Measurements from ENCODE around the gene CKAP5.

DNA sequence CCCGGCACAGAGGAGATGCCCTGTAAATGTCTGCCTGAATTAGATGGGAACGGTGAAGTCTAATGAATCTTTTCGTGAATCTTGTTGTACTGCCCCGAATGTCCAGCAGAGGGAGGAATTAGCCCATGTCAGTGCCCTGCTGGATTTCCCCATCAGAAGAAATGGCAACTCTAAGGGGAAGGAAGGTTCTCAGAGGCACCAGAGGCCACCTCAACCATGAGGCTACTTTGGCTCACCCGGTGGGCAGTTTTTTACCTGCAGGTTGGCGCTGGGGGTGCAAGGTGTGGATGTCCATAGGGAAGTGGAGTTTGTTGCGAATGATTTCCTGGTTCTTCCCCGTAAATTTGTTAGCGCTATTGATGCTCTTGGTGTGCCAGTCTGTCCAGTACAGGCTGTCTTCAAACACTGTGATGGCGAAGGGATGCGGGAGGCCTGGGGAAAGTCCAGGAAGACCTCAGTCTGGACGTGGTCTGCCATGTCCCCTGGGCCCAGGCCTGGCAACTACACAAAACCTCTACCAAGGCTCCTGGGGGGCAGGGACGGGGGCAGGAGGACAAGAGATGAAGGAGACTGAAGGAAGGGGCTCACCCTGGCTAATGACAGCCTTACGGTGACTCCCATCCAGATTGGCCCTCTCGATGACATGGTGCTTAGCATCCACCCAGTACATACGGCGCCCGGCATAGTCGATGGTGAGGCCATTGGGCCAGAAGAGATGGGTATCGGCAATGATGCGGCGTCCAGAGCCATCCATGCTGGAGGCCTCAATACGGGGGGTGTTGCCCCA is 43.8 kb upstream of the CKAP5 start:
- TF ChIP-seq, protein P1, sequence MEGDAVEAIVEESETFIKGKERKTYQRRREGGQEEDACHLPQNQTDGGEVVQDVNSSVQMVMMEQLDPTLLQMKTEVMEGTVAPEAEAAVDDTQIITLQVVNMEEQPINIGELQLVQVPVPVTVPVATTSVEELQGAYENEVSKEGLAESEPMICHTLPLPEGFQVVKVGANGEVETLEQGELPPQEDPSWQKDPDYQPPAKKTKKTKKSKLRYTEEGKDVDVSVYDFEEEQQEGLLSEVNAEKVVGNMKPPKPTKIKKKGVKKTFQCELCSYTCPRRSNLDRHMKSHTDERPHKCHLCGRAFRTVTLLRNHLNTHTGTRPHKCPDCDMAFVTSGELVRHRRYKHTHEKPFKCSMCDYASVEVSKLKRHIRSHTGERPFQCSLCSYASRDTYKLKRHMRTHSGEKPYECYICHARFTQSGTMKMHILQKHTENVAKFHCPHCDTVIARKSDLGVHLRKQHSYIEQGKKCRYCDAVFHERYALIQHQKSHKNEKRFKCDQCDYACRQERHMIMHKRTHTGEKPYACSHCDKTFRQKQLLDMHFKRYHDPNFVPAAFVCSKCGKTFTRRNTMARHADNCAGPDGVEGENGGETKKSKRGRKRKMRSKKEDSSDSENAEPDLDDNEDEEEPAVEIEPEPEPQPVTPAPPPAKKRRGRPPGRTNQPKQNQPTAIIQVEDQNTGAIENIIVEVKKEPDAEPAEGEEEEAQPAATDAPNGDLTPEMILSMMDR (IDR thresholded peaks at IDR 0.05; ENCODE audit: low read depth, low read length, poor library complexity, severe bottlenecking) = peak; percentile 79
- TF ChIP-seq EZH2phosphoT487 (IDR thresholded peaks at IDR 0.05; ENCODE audit: borderline replicate concordance, low read length) = no peak

All from DOHH2 (cell line).